GM18873 (cell line): ENCODE data around the gene EPHA6.
A peak's percentile ranks its signal among the peaks of the same experiment; 100 is the strongest.

Source experiments
- ATAC-seq: cut with Tn5 transposase; IDR thresholded peaks from one replicate; pipeline ENCODE4 v1.9.1; 2021; ENCODE audit warnings: mild to moderate bottlenecking, moderate library complexity, moderate number of reproducible peaks; ENCODE audit not compliant: unreplicated experiment, low FRiP score

EPHA6 gene

GRCh38 chr3:97680696-97681095 is 866.3 kb downstream of the EPHA6 start:
- no peak for ATAC-seq

GRCh38 chr3:97684490-97684889 is 870.1 kb downstream of the EPHA6 start:
- ATAC-seq = no peak

GRCh38 chr3:97686258-97686657 is 871.9 kb downstream of the EPHA6 start:
- ATAC-seq = no peak

- no peak for ATAC-seq
These were observed 873.3 kb downstream of the EPHA6 start for GRCh38 chr3:97687734-97688133.

- ATAC-seq = no peak
These were observed 874.7 kb downstream of the EPHA6 start for GRCh38 chr3:97689111-97689510.

- no peak for ATAC-seq
These were observed 875.6 kb downstream of the EPHA6 start for GRCh38 chr3:97689962-97690361.

- no peak for ATAC-seq
These were observed 877.0 kb downstream of the EPHA6 start for GRCh38 chr3:97691354-97691753.

- ATAC-seq = no peak
These were observed 878.0 kb downstream of the EPHA6 start for GRCh38 chr3:97692389-97692788.

GRCh38 chr3:97692831-97693230 is 878.4 kb downstream of the EPHA6 start:
- no peak for ATAC-seq

- ATAC-seq = no peak
These were observed 880.5 kb downstream of the EPHA6 start for GRCh38 chr3:97694876-97695275.

GRCh38 chr3:97698691-97699090 is 884.3 kb downstream of the EPHA6 start:
- ATAC-seq = no peak

GRCh38 chr3:97699889-97700288 is 885.5 kb downstream of the EPHA6 start:
- no peak for ATAC-seq

GRCh38 chr3:97705764-97706163 is 891.4 kb downstream of the EPHA6 start:
- no peak for ATAC-seq

GRCh38 chr3:97706226-97706625 is 891.8 kb downstream of the EPHA6 start:
- ATAC-seq = no peak

GRCh38 chr3:97711654-97712053 is 897.3 kb downstream of the EPHA6 start:
- ATAC-seq = no peak

GRCh38 chr3:97712919-97713318 is 898.5 kb downstream of the EPHA6 start:
- ATAC-seq = no peak

- no peak for ATAC-seq
These were observed 899.2 kb downstream of the EPHA6 start for GRCh38 chr3:97713634-97714033.

GRCh38 chr3:97719156-97719821 is 904.9 kb downstream of the EPHA6 start:
- peak; percentile 79 for ATAC-seq

- no peak for ATAC-seq
These were observed 906.0 kb downstream of the EPHA6 start for GRCh38 chr3:97720417-97720816.

- no peak for ATAC-seq
These were observed 907.1 kb downstream of the EPHA6 start for GRCh38 chr3:97721446-97721845.

- ATAC-seq = no peak
These were observed 922.5 kb downstream of the EPHA6 start for GRCh38 chr3:97736928-97737327.

GRCh38 chr3:97738761-97739160 is 924.4 kb downstream of the EPHA6 start:
- no peak for ATAC-seq

- no peak for ATAC-seq
These were observed 927.6 kb downstream of the EPHA6 start for GRCh38 chr3:97742036-97742435.
